K562 (cell line): ENCODE measurements around the gene C2CD2. TPM values are rescaled to one million over a fixed set of nuclear protein-coding genes. Genes with fewer than 3 reads are reported as not detected.

Source experiments
- ARID1B ChIP-seq: fragments of 450-650 bp; IDR thresholded peaks from 2 replicates; pipeline ENCODE4 v1.6.1; 2016; ENCODE audit warnings: antibody characterized with exemption, mild to moderate bottlenecking, inconsistent platforms
- IRF9 ChIP-seq: fragments of 450-650 bp; IDR thresholded peaks from 2 replicates; pipeline ENCODE4 v1.6.1; 2016; ENCODE audit warnings: missing biosample characterization, missing genetic modification characterization
- KAT8 ChIP-seq: fragments of 450-650 bp; IDR thresholded peaks from 2 replicates; pipeline ENCODE4 v1.6.1; 2016; ENCODE audit warnings: low read depth, mild to moderate bottlenecking
- MBD1 ChIP-seq: fragments of 250-450 bp; sonication (Bioruptor Pico); IDR thresholded peaks from 2 replicates; pipeline ENCODE4 v1.8.0; 2022; ENCODE audit warnings: inconsistent platforms
- NEUROD1 ChIP-seq: fragments of 150-350 bp; IDR thresholded peaks from 2 replicates; pipeline ENCODE4 v1.6.1; 2014; ENCODE audit warnings: borderline replicate concordance, low read length, low read depth; ENCODE audit not compliant: partially characterized antibody
- NFRKB ChIP-seq: fragments of 450-650 bp; IDR thresholded peaks from 2 replicates; pipeline ENCODE4 v1.6.1; 2016; ENCODE audit warnings: low read depth
- NFYB ChIP-seq: IDR thresholded peaks from 2 replicates; pipeline ENCODE4 v1.6.1; 2011; ENCODE audit warnings: mild to moderate bottlenecking, moderate library complexity; ENCODE audit not compliant: insufficient read length; ENCODE audit errors: extremely low read depth
- ZBED1 ChIP-seq: IDR thresholded peaks from 2 replicates; pipeline ENCODE4 v1.6.1; 2014
- ZFP36 ChIP-seq: fragments of 150-350 bp; IDR thresholded peaks from 2 replicates; pipeline ENCODE4 v1.6.1; 2018; ENCODE audit warnings: low read length, low read depth; ENCODE audit not compliant: partially characterized antibody
- ZNF12 ChIP-seq: sonication (generic); formaldehyde crosslinking; IDR thresholded peaks from 2 replicates; pipeline ENCODE4 v1.4.0; 2020; ENCODE audit warnings: mild to moderate bottlenecking, missing genetic modification reagents
- ZNF174 ChIP-seq: fragments of 250-450 bp; sonication (Bioruptor Pico); IDR thresholded peaks from 2 replicates; pipeline ENCODE4 v1.4.0; 2020; ENCODE audit warnings: mild to moderate bottlenecking
- ZNF398 ChIP-seq: fragments of 250-450 bp; sonication (Bioruptor Pico); IDR thresholded peaks from 2 replicates; pipeline ENCODE4 v1.8.0; 2021; ENCODE audit warnings: moderate library complexity, mild to moderate bottlenecking, inconsistent platforms
- ZNF407 ChIP-seq: fragments of 450-650 bp; IDR thresholded peaks from 2 replicates; pipeline ENCODE4 v1.6.1; 2016; ENCODE audit warnings: low read depth
- polyA plus RNA-seq, 8 experiments: library from polyadenylated mRNA; depleted of rRNA in 4 of 8; stranded (reverse) in 5 of 8; unstranded in 3 of 8; fragments of >200 nt; fragmentation: Nextera tagmentation in 2 of 8; fragmentation: Illumina TruSeq in 1 of 8; extraction: Ambion mirVana in 2 of 8; extraction: Trizol in 1 of 8; gene quantifications; 2 replicates each; pipeline versions ENCODE4 v1.2.1 to v1.2.3, GENCODE V29; 2011 to 2014; ENCODE audit warnings: inconsistent platforms in 1 of 8, missing spikeins in 1 of 8
- total RNA-seq, 7 experiments: library from RNA; depleted of rRNA in 6 of 7; stranded (reverse); fragments of >200 nt in 6 of 7; fragmentation: Illumina TruSeq in 2 of 7; extraction: Trizol in 2 of 7; gene quantifications; 2 replicates each; pipeline versions ENCODE4 v1.2.1 to v1.2.3, GENCODE V29; 2011 to 2021; ENCODE audit warnings: low replicate concordance in 1 of 7

Gene C2CD2
- total and polyA plus RNA-seq, 9 of the 15 experiments (the other 6 are each of a cell fraction or from before 2014, with no cell fraction given), result 1.3 to 21.6 (median 12.1) TPM

GRCh38 chr21:41977034-41977950 is 23.5 kb upstream of the C2CD2 start (continued):
- no peak for TF ChIP-seq ZNF407
- TF ChIP-seq MBD1 (CRISPR knock-in tag), result no peak
- no peak for TF ChIP-seq ZFP36
- no peak for TF ChIP-seq KAT8
- TF ChIP-seq ZNF398 (CRISPR knock-in tag), result no peak
- no peak for TF ChIP-seq ZBED1
- TF ChIP-seq NFYB, result no peak
- no peak for TF ChIP-seq ZNF12
- no peak for TF ChIP-seq NFRKB
- no peak for TF ChIP-seq ARID1B
- TF ChIP-seq IRF9 (tag), result no peak
- TF ChIP-seq NEUROD1, result no peak
- no peak for TF ChIP-seq ZNF174 (CRISPR knock-in tag)
